ENCODE results near the gene CAMKMT.

CAMKMT gene

GRCh38 chr2:44700824-44701223 lies 339.1 kb downstream of the CAMKMT start:
- TF ChIP-seq CTCF (IDR thresholded peaks at IDR 0.05; ENCODE audit: low read depth, low read length): no peak
- DNase-seq (ENCODE audit: extremely low read depth, low read depth): no peak

- TF ChIP-seq CTCF (IDR thresholded peaks at IDR 0.05; ENCODE audit: low read depth, low read length): no peak
- DNase-seq (ENCODE audit: extremely low read depth, low read depth): no peak
These were observed 343.6 kb downstream of the CAMKMT start for GRCh38 chr2:44705356-44705755.

- DNase-seq (ENCODE audit: extremely low read depth, low read depth): no peak
- TF ChIP-seq CTCF (IDR thresholded peaks at IDR 0.05; ENCODE audit: low read depth, low read length): no peak
These were observed 344.2 kb downstream of the CAMKMT start for GRCh38 chr2:44705876-44706480.

GRCh38 chr2:44706681-44707553 lies 345.2 kb downstream of the CAMKMT start:
- no peak for DNase-seq (ENCODE audit: extremely low read depth, low read depth)
- TF ChIP-seq CTCF (IDR thresholded peaks at IDR 0.05; ENCODE audit: low read depth, low read length): no peak

GRCh38 chr2:44707945-44708660 lies 346.4 kb downstream of the CAMKMT start:
- no peak for DNase-seq (ENCODE audit: extremely low read depth, low read depth)

GRCh38 chr2:44708661-44709000 lies 346.9 kb downstream of the CAMKMT start:
- DNase-seq (ENCODE audit: extremely low read depth, low read depth): no peak
- no peak for TF ChIP-seq CTCF (IDR thresholded peaks at IDR 0.05; ENCODE audit: low read depth, low read length)

More at GRCh38 chr2:44707945-44708660, 346.4 kb downstream of the CAMKMT start:
- TF ChIP-seq CTCF (IDR thresholded peaks at IDR 0.05; ENCODE audit: low read depth, low read length): no peak

- TF ChIP-seq CTCF (IDR thresholded peaks at IDR 0.05; ENCODE audit: low read depth, low read length): no peak
- DNase-seq (ENCODE audit: extremely low read depth, low read depth): no peak
These were observed 351.4 kb downstream of the CAMKMT start for GRCh38 chr2:44713170-44713569.

Data from AG09319 (cell line).